ENCODE data around the gene MAPRE3. TPM values are rescaled to one million over a fixed set of nuclear protein-coding genes. Genes with fewer than 3 reads are reported as not detected.

MAPRE3 gene
- total RNA-seq, 1 donor from 2014 or later = 57.4 TPM

DNA sequence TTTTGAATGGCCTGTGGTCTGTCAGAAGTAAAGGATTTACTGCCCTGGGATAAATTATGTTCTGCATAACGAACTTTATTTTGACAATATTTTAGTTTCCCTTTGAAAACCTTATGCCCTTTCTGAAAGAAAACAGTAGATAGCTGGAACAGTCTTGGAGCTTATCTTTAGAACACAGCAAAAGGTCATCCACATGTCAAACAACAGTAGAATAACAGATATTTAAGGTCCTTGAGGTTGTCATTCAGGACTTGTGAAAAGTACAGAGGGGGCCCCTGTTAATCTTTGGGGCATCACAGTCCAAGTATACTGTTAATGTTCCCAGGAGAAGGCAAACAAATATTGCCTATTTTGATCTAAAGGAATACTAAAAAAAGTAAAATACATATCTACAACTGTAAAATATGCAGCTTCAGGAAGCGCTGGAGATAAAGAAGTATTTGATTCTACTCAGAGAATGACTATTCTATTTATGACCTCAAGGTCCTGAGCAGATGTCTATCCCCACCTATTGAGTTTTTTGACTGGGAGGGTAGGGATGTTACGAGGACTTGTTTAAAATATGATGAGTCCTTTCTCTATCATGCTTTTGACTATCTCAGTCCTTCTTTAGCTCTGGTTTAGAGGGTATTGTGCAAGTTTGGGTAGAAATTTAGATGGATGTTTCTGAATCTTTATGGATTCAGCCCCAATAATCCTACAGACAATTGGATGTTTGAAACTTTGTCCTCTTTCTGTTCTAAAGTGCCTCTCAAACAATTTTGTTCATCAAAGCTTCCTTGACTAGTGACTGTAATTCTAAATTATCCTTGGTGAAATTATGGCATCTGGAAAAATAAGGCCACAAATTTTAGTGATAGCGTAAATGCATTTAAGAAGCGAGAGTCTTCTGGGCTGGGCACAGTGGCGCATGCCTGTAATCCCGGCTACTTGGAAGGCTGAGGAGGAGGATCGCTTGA lies 37.3 kb downstream of the MAPRE3 start:
- Histone ChIP-seq H3K9me3 (replicated peaks) (no peaks in the 10 kb centered on the region), H3K4me3 (no peak overlapping the region), H3K4me1 (peaks cover 36% of the 10 kb centered on the region), H3K27me3 (ENCODE audit: low read depth) (no peaks in the 10 kb centered on the region), H3K27ac (replicated peaks) (peak overlapping the region; percentile 36), H3K36me3 (no peaks in the 10 kb centered on the region)
- intact Hi-C loops (cut with micrococcal nuclease) = no loop called here
- TF ChIP-seq, protein P1, sequence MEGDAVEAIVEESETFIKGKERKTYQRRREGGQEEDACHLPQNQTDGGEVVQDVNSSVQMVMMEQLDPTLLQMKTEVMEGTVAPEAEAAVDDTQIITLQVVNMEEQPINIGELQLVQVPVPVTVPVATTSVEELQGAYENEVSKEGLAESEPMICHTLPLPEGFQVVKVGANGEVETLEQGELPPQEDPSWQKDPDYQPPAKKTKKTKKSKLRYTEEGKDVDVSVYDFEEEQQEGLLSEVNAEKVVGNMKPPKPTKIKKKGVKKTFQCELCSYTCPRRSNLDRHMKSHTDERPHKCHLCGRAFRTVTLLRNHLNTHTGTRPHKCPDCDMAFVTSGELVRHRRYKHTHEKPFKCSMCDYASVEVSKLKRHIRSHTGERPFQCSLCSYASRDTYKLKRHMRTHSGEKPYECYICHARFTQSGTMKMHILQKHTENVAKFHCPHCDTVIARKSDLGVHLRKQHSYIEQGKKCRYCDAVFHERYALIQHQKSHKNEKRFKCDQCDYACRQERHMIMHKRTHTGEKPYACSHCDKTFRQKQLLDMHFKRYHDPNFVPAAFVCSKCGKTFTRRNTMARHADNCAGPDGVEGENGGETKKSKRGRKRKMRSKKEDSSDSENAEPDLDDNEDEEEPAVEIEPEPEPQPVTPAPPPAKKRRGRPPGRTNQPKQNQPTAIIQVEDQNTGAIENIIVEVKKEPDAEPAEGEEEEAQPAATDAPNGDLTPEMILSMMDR (IDR thresholded peaks at IDR 0.05; ENCODE audit: borderline replicate concordance) = no peak
- no peak for DNase-seq

DNA sequence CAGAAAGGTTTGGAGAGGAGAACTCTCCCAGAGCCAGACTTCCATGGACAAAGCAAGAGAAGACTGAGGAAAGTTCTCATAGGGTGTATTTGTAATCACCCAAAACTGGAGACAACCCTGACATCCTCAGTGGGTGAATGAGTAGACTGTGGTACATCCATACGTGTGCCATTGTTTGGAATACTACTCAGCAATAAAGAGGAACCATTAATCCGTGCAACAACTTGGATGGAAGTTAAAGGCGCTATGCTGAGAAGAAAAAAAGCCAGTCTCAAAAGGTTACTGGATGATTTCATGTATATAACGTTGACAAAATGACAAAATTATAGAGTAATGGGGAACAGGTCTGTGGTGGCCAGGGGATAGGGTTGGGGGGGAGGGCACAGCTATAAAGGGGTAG lies 38.2 kb downstream of the MAPRE3 start:
- Histone ChIP-seq H3K9me3 (replicated peaks) (no peaks in the 10 kb centered on the region), H3K27ac (replicated peaks) (peak overlapping the region; percentile 36), H3K36me3 (no peaks in the 10 kb centered on the region), H3K27me3 (ENCODE audit: low read depth) (no peaks in the 10 kb centered on the region), H3K4me1 (peaks cover 37% of the 10 kb centered on the region), H3K4me3 (no peak overlapping the region)
- TF ChIP-seq, protein P1 (IDR thresholded peaks at IDR 0.05; ENCODE audit: borderline replicate concordance) = no peak
- intact Hi-C loops (cut with micrococcal nuclease) = no loop called here
- DNase-seq = no peak

DNA sequence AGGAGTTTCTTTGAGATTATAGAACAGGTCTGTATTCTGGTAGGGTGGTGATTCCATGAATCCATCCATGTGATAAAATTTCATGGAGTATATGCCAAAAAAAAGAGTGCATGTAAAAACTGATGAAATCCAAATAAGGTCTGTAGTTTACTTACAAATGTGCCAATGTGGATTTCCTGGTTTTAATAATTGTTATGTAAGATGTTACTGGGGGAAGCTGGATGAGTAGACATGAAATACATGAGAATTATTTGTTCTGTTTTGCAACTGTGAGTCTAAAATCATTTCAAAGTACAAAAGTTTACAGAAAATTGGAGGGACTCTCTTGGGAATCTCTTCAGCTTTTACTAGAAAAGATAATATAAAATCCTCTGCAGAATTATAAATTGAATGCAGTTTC lies 38.6 kb downstream of the MAPRE3 start:
- H3K36me3 ChIP-seq = no peaks in the 10 kb centered on the region
- H3K4me3 ChIP-seq = no peak overlapping the region
- intact Hi-C loops (cut with micrococcal nuclease) = no loop called here
- H3K4me1 ChIP-seq = peaks cover 37% of the 10 kb centered on the region
- no peak for DNase-seq
- TF ChIP-seq, protein P1 (IDR thresholded peaks at IDR 0.05; ENCODE audit: borderline replicate concordance) = no peak
- H3K27ac ChIP-seq (replicated peaks) = peak overlapping the region; percentile 36
- no peaks in the 10 kb centered on the region for H3K9me3 ChIP-seq (replicated peaks)
- no peaks in the 10 kb centered on the region for H3K27me3 ChIP-seq (ENCODE audit: low read depth)

DNA sequence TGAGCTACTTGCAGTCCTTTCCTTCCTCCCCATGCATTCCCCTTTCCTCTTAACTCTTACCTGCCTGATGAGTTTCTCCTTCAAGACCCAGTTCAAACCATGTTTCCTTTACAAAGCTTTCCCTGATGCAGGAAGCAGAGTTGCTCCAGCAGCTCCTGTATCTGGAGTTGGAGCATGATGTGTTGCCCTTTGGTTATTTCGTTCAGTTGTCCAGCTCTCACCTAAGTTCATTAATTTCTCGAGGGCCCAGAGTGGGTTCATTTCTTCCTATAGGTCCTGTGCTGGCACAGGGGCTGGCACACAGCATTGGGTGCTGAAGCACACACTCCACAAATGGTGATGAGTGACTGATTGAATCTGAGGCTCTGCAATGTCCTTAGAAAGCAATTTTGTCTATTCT lies 39.3 kb downstream of the MAPRE3 start:
- Histone ChIP-seq H3K27ac (replicated peaks) (no peak overlapping the region), H3K4me3 (no peak overlapping the region), H3K27me3 (ENCODE audit: low read depth) (no peaks in the 10 kb centered on the region), H3K36me3 (no peaks in the 10 kb centered on the region), H3K4me1 (peaks cover 43% of the 10 kb centered on the region), H3K9me3 (replicated peaks) (no peaks in the 10 kb centered on the region)
- TF ChIP-seq, protein P1 (IDR thresholded peaks at IDR 0.05; ENCODE audit: borderline replicate concordance) = no peak
- no peak for DNase-seq
- intact Hi-C loops (cut with micrococcal nuclease) = loop anchor here (5.0 kb wide), 1 partner anchor 32 kb away; no protein-coding TSS in a partner anchor

DNA sequence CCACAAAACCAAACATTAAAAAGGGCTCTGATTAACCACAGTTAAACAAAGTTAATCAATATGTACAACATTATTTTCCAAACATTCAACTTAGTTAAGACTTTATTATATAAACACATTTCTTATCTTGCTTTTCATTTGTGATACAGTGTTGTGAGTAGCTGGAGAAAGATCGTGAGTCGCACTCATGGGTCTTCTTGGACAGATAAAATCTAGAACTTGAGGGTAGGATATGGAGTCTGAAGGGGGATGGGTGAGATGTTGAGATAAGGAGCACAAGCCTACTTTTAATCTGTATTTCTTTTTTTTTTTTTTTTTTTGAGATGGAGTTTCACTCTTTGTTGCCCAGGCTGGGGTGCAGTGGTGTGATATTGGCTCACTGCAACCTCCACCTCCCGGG lies 39.7 kb downstream of the MAPRE3 start:
- H3K4me3 ChIP-seq = no peak overlapping the region
- no peaks in the 10 kb centered on the region for H3K27me3 ChIP-seq (ENCODE audit: low read depth)
- no peak overlapping the region for H3K27ac ChIP-seq (replicated peaks)
- TF ChIP-seq, protein P1 (IDR thresholded peaks at IDR 0.05; ENCODE audit: borderline replicate concordance) = no peak
- H3K36me3 ChIP-seq = no peaks in the 10 kb centered on the region
- no peaks in the 10 kb centered on the region for H3K9me3 ChIP-seq (replicated peaks)
- DNase-seq = no peak
- peaks cover 47% of the 10 kb centered on the region for H3K4me1 ChIP-seq
- intact Hi-C loops (cut with micrococcal nuclease) = loop anchor here (5.0 kb wide), 1 partner anchor 33 kb away; no protein-coding TSS in a partner anchor
